ENCODE measurements around the gene STRN3.

GRCh38 chr14:31022386-31022785 lies 3.8 kb downstream of the STRN3 start:
- TF ChIP-seq CTCF (IDR thresholded peaks at IDR 0.05; ENCODE audit: low read depth, low read length) (no peak), POLR2A (IDR thresholded peaks at IDR 0.05; ENCODE audit: extremely low read depth, insufficient read length) (no peak), MYC (IDR thresholded peaks at IDR 0.05; ENCODE audit: low read depth, low read length) (no peak)
